Activated CD8-positive, alpha-beta memory T cell treated with anti-CD3 and anti-CD28 coated beads, Interleukin-2, amount 10 ng/mL, durations not matched to agents 7 days and 5 days (primary cell): ENCODE measurements around the gene MAN1B1. TPM values are rescaled to one million over a fixed set of nuclear protein-coding genes. Genes with fewer than 3 reads are reported as not detected.

Source experiments
- ATAC-seq: fragments of 150-1000 bp; cut with Tn5 transposase; one replicate; pipeline ENCODE4 v1.10.0; 2021; ENCODE audit warnings: moderate library complexity
- CTCF ChIA-PET: fragments of 350-600 bp; sonication (Branson Sonifier 250); formaldehyde crosslinking; loops from one replicate; lab custom pipeline; 2021; ENCODE audit warnings: antibody characterized with exemption; lab: Charles Lee
- DNase-seq: peaks from one replicate; pipeline ENCODE4 v3.0.0-alpha.2; 2020
- H3K27ac Mint-ChIP-seq: one replicate; pipeline ENCODE4 v1.8.0; 2021; ENCODE audit warnings: mild to moderate bottlenecking, mixed read lengths
- H3K27me3 Mint-ChIP-seq: one replicate; pipeline ENCODE4 v1.8.0; 2021; ENCODE audit warnings: mixed read lengths
- H3K36me3 Mint-ChIP-seq: one replicate; pipeline ENCODE4 v1.8.0; 2021; ENCODE audit warnings: mild to moderate bottlenecking, mixed read lengths
- H3K4me1 Mint-ChIP-seq: one replicate; pipeline ENCODE4 v1.8.0; 2021; ENCODE audit warnings: mixed read lengths
- H3K4me3 Mint-ChIP-seq: one replicate; pipeline ENCODE4 v1.8.0; 2021; ENCODE audit warnings: mild to moderate bottlenecking, moderate library complexity, mixed read lengths
- H3K9me3 Mint-ChIP-seq: one replicate; pipeline ENCODE4 v1.8.0; 2022; ENCODE audit warnings: low read depth, mixed read lengths
- total RNA-seq, 2 experiments: library from RNA; stranded (reverse); gene quantifications; one replicate each; pipeline ENCODE4 v1.2.3, GENCODE V29; 2021

The MAN1B1 gene
- total RNA-seq, 2 experiments from 2014 or later, result 43.8 to 60.6 TPM

GRCh38 chr9:137107312-137107921, 20.6 kb downstream of the MAN1B1 start:
- no peaks in the 10 kb centered on the region for H3K27me3 Mint-ChIP-seq
- DNase-seq (no peak), ATAC-seq (no peak)
- H3K9me3 Mint-ChIP-seq, result peaks cover 5% of the 10 kb centered on the region
- no peak overlapping the region for H3K4me3 Mint-ChIP-seq
- CTCF ChIA-PET, result interaction anchor here (1.1 to 2.4 kb wide), 5 partner anchors 11 to 128 kb away, joined by 3 to 9 read pairs (median 5); partner anchors contain the start of gene SAPCD2
- H3K27ac Mint-ChIP-seq, result no peak overlapping the region
- no peaks in the 10 kb centered on the region for H3K4me1 Mint-ChIP-seq
- H3K36me3 Mint-ChIP-seq, result peaks cover 12% of the 10 kb centered on the region

DNA sequence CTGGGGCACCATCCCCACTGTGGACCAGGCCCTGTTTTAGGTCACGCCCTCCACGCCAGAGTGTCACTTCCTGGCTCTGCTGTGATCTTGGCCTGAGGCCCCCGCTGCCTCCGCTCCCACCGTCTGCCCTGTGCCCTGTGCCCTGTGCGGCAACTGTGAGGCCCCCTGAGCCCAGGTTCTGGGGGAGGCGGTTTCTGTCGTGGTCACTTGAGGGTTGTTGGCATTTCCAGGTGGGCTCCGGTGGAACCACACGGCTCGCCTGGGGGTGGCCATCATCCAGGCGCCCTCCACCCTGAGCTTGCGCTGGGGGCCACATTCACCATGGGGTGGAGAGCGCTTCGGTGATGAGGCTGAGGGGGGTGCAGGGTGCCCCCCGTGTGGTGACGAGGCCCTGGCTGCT, 21.2 kb downstream of the MAN1B1 start:
- CTCF ChIA-PET, result interaction anchor here (1.1 to 2.4 kb wide), 5 partner anchors 12 to 127 kb away, joined by 3 to 9 read pairs (median 5); partner anchors contain the start of gene SAPCD2
- ATAC-seq (no peak), DNase-seq (no peak)
- Mint-ChIP-seq H3K4me3 (no peak overlapping the region), H3K27me3 (no peaks in the 10 kb centered on the region), H3K27ac (no peak overlapping the region), H3K4me1 (peaks cover 2% of the 10 kb centered on the region), H3K36me3 (peaks cover 12% of the 10 kb centered on the region), H3K9me3 (peaks cover 5% of the 10 kb centered on the region)

GRCh38 chr9:137108608-137109249, 21.9 kb downstream of the MAN1B1 start:
- Mint-ChIP-seq H3K9me3 (peaks cover 4% of the 10 kb centered on the region), H3K27ac (no peak overlapping the region), H3K27me3 (no peaks in the 10 kb centered on the region), H3K4me1 (peaks cover 7% of the 10 kb centered on the region), H3K36me3 (peaks cover 12% of the 10 kb centered on the region), H3K4me3 (no peak overlapping the region)
- no peak for ATAC-seq
- no peak for DNase-seq
- CTCF ChIA-PET, result interaction anchor here (1.1 to 1.6 kb wide), 2 partner anchors 41 to 126 kb away, joined by 3 to 4 read pairs; no protein-coding TSS in a partner anchor

GRCh38 chr9:137109250-137110146, 22.7 kb downstream of the MAN1B1 start:
- Mint-ChIP-seq H3K4me1 (peaks cover 7% of the 10 kb centered on the region), H3K9me3 (no peaks in the 10 kb centered on the region), H3K4me3 (no peak overlapping the region), H3K36me3 (peaks cover 12% of the 10 kb centered on the region), H3K27ac (no peak overlapping the region), H3K27me3 (no peaks in the 10 kb centered on the region)
- ATAC-seq (no peak), DNase-seq (no peak)
- CTCF ChIA-PET, result interaction anchor here (1.1 kb wide), 1 partner anchor 42 kb away, joined by 3 read pairs; no protein-coding TSS in a partner anchor

- Mint-ChIP-seq H3K27ac (no peak overlapping the region), H3K4me1 (peaks cover 7% of the 10 kb centered on the region), H3K27me3 (no peaks in the 10 kb centered on the region), H3K9me3 (no peaks in the 10 kb centered on the region), H3K36me3 (peaks cover 9% of the 10 kb centered on the region), H3K4me3 (no peak overlapping the region)
- DNase-seq (no peak), ATAC-seq (no peak)
- CTCF ChIA-PET, result no interaction called here
These were observed 23.5 kb downstream of the MAN1B1 start for GRCh38 chr9:137110147-137110910.

- Mint-ChIP-seq H3K4me3 (no peak overlapping the region), H3K36me3 (peaks cover 5% of the 10 kb centered on the region), H3K9me3 (no peaks in the 10 kb centered on the region), H3K27ac (no peak overlapping the region), H3K4me1 (peaks cover 7% of the 10 kb centered on the region), H3K27me3 (no peaks in the 10 kb centered on the region)
- ATAC-seq (no peak), DNase-seq (no peak)
- CTCF ChIA-PET, result interaction anchor here (0.7 to 2.1 kb wide), 3 partner anchors 44 to 125 kb away, joined by 3 to 7 read pairs (median 5); partner anchors contain the start of gene RNF224
These were observed 24.4 kb downstream of the MAN1B1 start for GRCh38 chr9:137110911-137111787.

- Mint-ChIP-seq H3K4me1 (peaks cover 7% of the 10 kb centered on the region), H3K27me3 (no peaks in the 10 kb centered on the region), H3K27ac (no peak overlapping the region), H3K9me3 (no peaks in the 10 kb centered on the region), H3K36me3 (peaks cover 5% of the 10 kb centered on the region), H3K4me3 (no peak overlapping the region)
- DNase-seq (no peak), ATAC-seq (no peak)
- CTCF ChIA-PET, result interaction anchor here (0.6 to 2.1 kb wide), 4 partner anchors 43 to 125 kb away, joined by 3 to 7 read pairs (median 4); partner anchors contain the start of gene RNF224
These were observed 25.2 kb downstream of the MAN1B1 start for GRCh38 chr9:137111788-137112563.

GRCh38 chr9:137112564-137113384, 26.0 kb downstream of the MAN1B1 start:
- Mint-ChIP-seq H3K4me1 (peaks cover 7% of the 10 kb centered on the region), H3K27ac (no peak overlapping the region), H3K9me3 (no peaks in the 10 kb centered on the region), H3K27me3 (no peaks in the 10 kb centered on the region), H3K36me3 (peaks cover 5% of the 10 kb centered on the region), H3K4me3 (peak overlapping the region; percentile 66)
- ATAC-seq, result no peak
- CTCF ChIA-PET, result interaction anchor here (0.6 to 3.2 kb wide), 8 partner anchors 16 to 384 kb away, joined by 3 to 23 read pairs (median 6); partner anchors contain the start of genes RNF224 and TOR4A
- DNase-seq, result no peak

DNA sequence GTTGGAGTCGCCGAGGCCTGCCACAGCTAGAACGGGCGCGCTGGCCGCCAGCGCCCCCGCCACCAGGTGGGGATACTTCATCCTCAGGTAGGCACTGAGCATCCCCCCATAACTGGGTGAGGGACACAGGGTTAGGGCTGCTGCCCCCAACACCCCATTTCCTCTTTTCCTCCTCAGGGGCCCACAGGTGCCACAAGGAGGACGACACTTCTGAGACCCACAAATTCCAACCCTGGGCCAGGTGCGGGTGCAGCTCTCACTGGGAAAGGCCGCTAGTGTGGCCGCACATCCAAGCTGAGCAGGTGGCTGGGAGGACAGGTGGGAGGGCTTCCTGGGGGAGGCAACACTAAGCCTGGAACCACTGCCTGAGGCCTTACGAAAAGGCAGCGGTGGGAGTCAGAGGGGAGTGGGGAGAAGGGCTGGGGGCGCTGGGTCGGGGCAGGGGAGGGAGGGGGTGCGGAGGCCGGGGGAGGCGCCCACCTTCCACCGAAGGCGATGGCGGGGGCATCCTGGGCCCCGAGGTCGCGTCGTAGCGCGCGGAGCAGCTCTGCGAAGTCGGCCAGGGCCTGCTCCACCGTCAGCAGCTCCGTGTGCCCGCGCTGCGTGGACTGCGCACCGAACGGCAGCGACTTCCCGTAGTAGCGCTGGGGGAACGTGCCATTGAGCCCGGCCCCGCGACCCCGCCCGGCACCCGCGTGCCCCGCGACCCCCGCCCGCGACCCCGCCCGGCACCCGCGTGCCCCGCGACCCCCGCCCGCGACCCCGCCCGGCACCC, 26.8 kb downstream of the MAN1B1 start:
- Mint-ChIP-seq H3K4me3 (peak overlapping the region; percentile 66), H3K4me1 (peaks cover 7% of the 10 kb centered on the region), H3K27me3 (no peaks in the 10 kb centered on the region), H3K9me3 (no peaks in the 10 kb centered on the region), H3K27ac (peak overlapping the region; percentile 52), H3K36me3 (peaks cover 5% of the 10 kb centered on the region)
- CTCF ChIA-PET, result interaction anchor here (0.7 to 3.2 kb wide), 9 partner anchors 17 to 385 kb away, joined by 3 to 23 read pairs (median 6); partner anchors contain the start of genes MAN1B1, RNF224 and TOR4A
- DNase-seq (peak; percentile 59), ATAC-seq (peak; percentile 53)

DNA sequence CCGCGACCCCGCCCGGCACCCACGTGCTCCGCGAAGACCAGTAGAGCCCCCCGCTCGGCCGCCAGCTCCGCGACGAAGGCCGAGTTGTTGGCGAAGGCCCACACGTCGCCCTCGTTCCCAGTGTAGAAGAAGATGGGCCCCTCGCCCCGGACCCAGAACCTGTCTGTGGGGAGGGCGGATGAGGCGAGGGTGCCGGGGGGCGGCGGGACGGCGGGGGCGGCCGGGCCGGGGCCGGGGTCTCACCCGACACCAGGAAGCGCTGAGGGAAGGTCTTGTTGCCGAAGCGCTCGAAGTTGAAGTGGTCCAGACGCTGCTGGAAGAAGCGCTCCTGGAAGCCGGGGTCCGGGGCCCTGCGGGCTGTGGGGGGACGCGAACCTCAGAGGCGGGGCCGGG, 27.4 kb downstream of the MAN1B1 start:
- Mint-ChIP-seq H3K36me3 (peaks cover 2% of the 10 kb centered on the region), H3K27ac (no peak overlapping the region), H3K4me3 (peak overlapping the region; percentile 66), H3K4me1 (peaks cover 7% of the 10 kb centered on the region), H3K9me3 (no peaks in the 10 kb centered on the region), H3K27me3 (no peaks in the 10 kb centered on the region)
- DNase-seq, result no peak
- CTCF ChIA-PET, result interaction anchor here (0.7 to 10.6 kb wide), 13 partner anchors 13 to 385 kb away, joined by 3 to 91 read pairs (median 5); partner anchors contain the start of genes MAN1B1, RNF224 and TOR4A
- peak; percentile 24 for ATAC-seq
